Measurements from ENCODE around the gene ACOT11.

DNA sequence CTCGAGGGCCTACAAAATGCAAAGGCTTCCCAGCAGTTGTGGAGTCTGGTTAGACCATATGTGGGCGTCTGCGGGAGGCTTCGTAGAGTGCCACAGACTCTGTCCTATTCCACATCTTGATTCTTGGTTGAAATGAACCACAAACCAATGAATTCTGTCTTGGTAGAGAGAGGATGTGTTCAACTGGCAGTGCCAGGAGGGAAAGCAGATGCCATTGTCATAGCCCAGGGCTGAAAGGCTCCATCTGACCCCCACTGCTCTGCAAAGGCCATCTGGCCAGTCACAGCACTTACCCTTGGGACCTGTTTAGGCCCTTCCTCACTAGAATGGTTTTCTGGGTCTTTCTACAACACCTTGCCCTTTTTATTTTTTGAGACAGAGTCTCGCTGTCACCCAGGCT is 22.1 kb downstream of the ACOT11 start:
- no peak for TF ChIP-seq EZH2 (IDR thresholded peaks at IDR 0.05)
- no peak for TF ChIP-seq POLR2AphosphoS5 (IDR thresholded peaks at IDR 0.05; ENCODE audit: borderline replicate concordance, low read depth, low read length)
- TF ChIP-seq FOXP2 (optimal IDR thresholded peaks at IDR 0.05; ENCODE audit: control extremely low read depth, extremely low read length, insufficient read depth), result no peak
